Tracheal epithelial cell (primary cell): Measurements from ENCODE around the gene RHCE. TPM values are rescaled to one million over a fixed set of nuclear protein-coding genes. Genes with fewer than 3 reads are reported as not detected.

Experiments
- total RNA-seq: library from RNA; depleted of rRNA; stranded (reverse); fragments of >200 nt; gene quantifications from 2 replicates; pipeline ENCODE4 v1.2.1, GENCODE V29; 2014

Gene RHCE
- 0.48 and 3.6 TPM in 2 replicates for total RNA-seq

GRCh38 chr1:25420715-25421114 lies at the start of gene RHCE:
TSS of gene RHCE (minus strand) at chr1:25420825. CDS start at chr1:25420786, 39 bp downstream.

GRCh38 chr1:25430073-25430966 lies 9.7 kb upstream of the RHCE start, which contains the start of gene MACO1:
TSS of gene MACO1 (plus strand) at chr1:25430897. CDS start at chr1:25431099, 202 bp downstream.

DNA sequence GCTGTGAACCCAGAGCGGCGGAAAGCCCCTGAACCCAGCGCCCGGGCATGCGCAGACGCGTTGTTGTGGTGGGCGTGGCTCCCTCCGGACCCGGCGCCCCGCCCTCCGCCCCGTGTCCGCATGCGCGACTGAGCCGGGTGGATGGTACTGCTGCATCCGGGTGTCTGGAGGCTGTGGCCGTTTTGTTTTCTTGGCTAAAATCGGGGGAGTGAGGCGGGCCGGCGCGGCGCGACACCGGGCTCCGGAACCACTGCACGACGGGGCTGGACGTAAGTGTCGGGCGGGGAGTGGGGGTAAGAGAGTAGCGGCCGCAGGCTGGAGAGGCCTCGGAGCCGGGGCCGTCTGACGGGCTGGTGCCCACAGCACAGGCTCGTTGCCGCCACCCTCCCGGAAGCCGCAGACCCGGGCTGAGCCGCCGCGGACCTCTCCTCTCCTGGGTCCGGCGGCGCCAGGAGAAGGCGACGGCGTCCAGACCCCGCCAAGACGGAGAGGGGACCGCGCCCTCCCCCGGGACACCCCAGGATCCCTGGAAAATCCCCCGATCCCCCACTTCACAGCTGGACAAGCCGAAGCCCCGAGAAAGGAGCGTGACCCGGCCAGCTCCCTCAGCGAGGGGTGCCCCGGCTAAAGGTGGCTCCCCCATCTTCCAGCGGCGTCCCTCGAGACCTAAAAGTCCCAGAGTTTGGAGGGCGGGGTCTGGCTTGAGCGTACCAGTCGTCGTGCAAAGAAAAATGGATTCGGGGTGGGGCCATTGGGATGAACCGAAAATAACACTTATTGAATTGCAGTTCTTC lies 82.2 kb downstream of the RHCE start, which contains the start of gene TMEM50A:
TSS of gene TMEM50A (plus strand) at position 147 of the 794 bp plus-strand sequence. CDS start 2,153 bp downstream, outside the sequence.

Other genes starting within 250 kb of the RHCE start
- gene SYF2, start 188.3 kb downstream of the RHCE start, total RNA-seq: 34.5 and 42.6 TPM in 2 replicates
- 71.1 and 76.7 TPM in 2 replicates for gene RSRP1, start 173.4 kb downstream of the RHCE start, total RNA-seq
- gene RHD, start 148.3 kb downstream of the RHCE start, total RNA-seq: not detected in 2 replicates
- gene TMEM50A, start 82.5 kb downstream of the RHCE start, total RNA-seq: 78.0 and 95.2 TPM in 2 replicates
- 16.4 and 16.6 TPM in 2 replicates for gene MACO1, start 10.1 kb upstream of the RHCE start, total RNA-seq
- gene LDLRAP1, start 122.8 kb upstream of the RHCE start, total RNA-seq: 8.9 and 30.7 TPM in 2 replicates
- under 0.01 and 0.64 TPM in 2 replicates for gene MAN1C1, start 196.0 kb upstream of the RHCE start, total RNA-seq